Measurements from ENCODE around the gene KRT16.

DNA sequence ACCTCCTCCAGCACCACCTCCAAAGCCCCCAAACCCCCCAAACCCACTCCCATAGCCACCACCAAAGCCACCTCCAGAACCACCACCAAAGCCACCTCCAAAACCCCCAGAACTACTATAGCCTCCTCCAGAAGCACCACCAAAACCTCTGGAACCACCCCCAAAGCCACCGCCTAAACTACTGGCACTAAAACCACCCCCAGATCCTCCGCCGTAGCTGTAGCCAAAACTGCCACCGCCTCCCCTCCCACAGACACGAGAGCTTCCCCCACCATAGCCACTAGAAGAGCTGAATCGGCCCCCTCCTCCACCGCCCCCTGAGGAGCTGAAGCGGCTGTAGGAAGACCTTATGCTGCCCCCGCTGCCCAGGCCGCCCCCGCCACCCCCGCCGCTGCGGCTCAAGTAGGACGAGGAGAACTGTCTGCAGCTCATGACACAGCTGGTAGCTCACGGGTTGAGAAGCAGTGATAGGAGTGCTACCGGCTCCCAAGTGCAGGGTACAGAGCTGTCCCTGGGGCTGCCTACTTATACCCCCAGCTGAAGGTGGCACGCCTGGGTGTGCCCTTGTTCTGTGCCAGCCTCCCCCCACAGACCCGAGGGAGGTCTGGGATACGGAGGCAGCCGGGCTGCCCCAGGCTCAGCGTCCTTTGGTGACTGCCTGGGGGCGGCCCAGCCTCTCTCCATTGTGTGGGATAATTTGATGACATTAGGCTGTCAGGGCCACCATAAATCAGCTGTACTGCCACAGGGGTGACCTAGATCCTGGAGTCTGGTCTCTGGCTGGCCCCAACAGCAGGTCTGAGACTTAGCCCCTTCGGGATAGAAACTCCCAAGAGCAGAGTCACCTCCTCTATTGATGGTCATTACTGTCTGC is 40.8 kb downstream of the KRT16 start, which contains the start of gene KRT9:
- TF ChIP-seq POLR2AphosphoS5 (IDR thresholded peaks at IDR 0.05) (no peak), POLR2A (IDR thresholded peaks at IDR 0.05) (no peak), EP300 (IDR thresholded peaks at IDR 0.05; ENCODE audit: low read depth) (no peak)
- TF ChIP-seq, protein P1, sequence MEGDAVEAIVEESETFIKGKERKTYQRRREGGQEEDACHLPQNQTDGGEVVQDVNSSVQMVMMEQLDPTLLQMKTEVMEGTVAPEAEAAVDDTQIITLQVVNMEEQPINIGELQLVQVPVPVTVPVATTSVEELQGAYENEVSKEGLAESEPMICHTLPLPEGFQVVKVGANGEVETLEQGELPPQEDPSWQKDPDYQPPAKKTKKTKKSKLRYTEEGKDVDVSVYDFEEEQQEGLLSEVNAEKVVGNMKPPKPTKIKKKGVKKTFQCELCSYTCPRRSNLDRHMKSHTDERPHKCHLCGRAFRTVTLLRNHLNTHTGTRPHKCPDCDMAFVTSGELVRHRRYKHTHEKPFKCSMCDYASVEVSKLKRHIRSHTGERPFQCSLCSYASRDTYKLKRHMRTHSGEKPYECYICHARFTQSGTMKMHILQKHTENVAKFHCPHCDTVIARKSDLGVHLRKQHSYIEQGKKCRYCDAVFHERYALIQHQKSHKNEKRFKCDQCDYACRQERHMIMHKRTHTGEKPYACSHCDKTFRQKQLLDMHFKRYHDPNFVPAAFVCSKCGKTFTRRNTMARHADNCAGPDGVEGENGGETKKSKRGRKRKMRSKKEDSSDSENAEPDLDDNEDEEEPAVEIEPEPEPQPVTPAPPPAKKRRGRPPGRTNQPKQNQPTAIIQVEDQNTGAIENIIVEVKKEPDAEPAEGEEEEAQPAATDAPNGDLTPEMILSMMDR (IDR thresholded peaks at IDR 0.05), result no peak

Data from transverse colon (tissue), 4 donors.